CD4-positive, alpha-beta T cell (primary cell): Measurements from ENCODE around the gene TCEA2. TPM values are rescaled to one million over a fixed set of nuclear protein-coding genes. Genes with fewer than 3 reads are reported as not detected.

Source experiments
- ATAC-seq: fragments of 200-7000 bp; cut with Tn5 transposase; one replicate; pipeline ENCODE4 v1.10.0; 2022; ENCODE audit warnings: mild to moderate bottlenecking; ENCODE audit not compliant: poor library complexity
- CTCF ChIA-PET: fragments of 350-600 bp; sonication (Branson Sonifier 250); formaldehyde crosslinking; loops from one replicate; lab custom pipeline; 2021; ENCODE audit warnings: antibody characterized with exemption, inconsistent platforms; lab: Charles Lee
- POLR2A ChIA-PET: fragments of 350-600 bp; sonication (Branson Sonifier 250); formaldehyde crosslinking; loops from one replicate; lab custom pipeline; 2021; ENCODE audit warnings: antibody characterized with exemption, inconsistent platforms; lab: Charles Lee
- DNase-seq, 14 experiments: peaks; one replicate each; pipeline ENCODE4 v3.0.0-alpha.2; 2013 to 2020; ENCODE audit warnings: mixed read lengths in 2 of 14
- H3K27ac ChIP-seq, 2 donors: one replicate each; pipeline versions ENCODE4 v1.5.1 to v1.7.0; 2013; ENCODE audit warnings: low read length in 2 of 2, low read depth in 1 of 2, mild to moderate bottlenecking in 1 of 2
- H3K27me3 ChIP-seq, 2 experiments: 1 replicate in 1 of 2; 2 replicates in 1 of 2; pipeline versions ENCODE4 v1.6.1 to v1.7.0; 2013; ENCODE audit warnings: low read length in 2 of 2, control low read depth in 1 of 2, mild to moderate bottlenecking in 1 of 2, moderate library complexity in 1 of 2; ENCODE audit not compliant: insufficient read depth in 2 of 2, control insufficient read depth in 1 of 2
- H3K36me3 ChIP-seq: one replicate; pipeline ENCODE4 v1.6.1; 2013; ENCODE audit warnings: low read length, control low read depth; ENCODE audit not compliant: insufficient read depth
- H3K4me1 ChIP-seq: one replicate; pipeline ENCODE4 v1.6.1; 2013; ENCODE audit warnings: low read length, control low read depth; ENCODE audit not compliant: insufficient read depth
- H3K4me3 ChIP-seq: one replicate; pipeline ENCODE4 v1.5.1; 2013; ENCODE audit warnings: mild to moderate bottlenecking, low read length, moderate library complexity
- H3K9me3 ChIP-seq, 2 experiments: 1 replicate in 1 of 2; 2 replicates in 1 of 2; pipeline versions ENCODE4 v1.6.1 to v1.7.0; 2013; ENCODE audit warnings: low read length in 2 of 2, mild to moderate bottlenecking in 2 of 2, control low read depth in 1 of 2, moderate library complexity in 1 of 2; ENCODE audit not compliant: control insufficient read depth in 1 of 2, insufficient read depth in 1 of 2
- H3K27ac Mint-ChIP-seq: one replicate; pipeline ENCODE4 v1.8.0; 2020; ENCODE audit warnings: mixed read lengths
- H3K27me3 Mint-ChIP-seq: one replicate; pipeline ENCODE4 v1.8.0; 2021; ENCODE audit warnings: mixed read lengths
- H3K36me3 Mint-ChIP-seq: one replicate; pipeline ENCODE4 v1.8.0; 2021; ENCODE audit warnings: low read depth, mixed read lengths
- H3K4me1 Mint-ChIP-seq: one replicate; pipeline ENCODE4 v1.8.0; 2021; ENCODE audit warnings: low read depth, mixed read lengths
- H3K4me3 Mint-ChIP-seq: one replicate; pipeline ENCODE4 v1.8.0; 2020; ENCODE audit warnings: mild to moderate bottlenecking, mixed read lengths
- H3K9me3 Mint-ChIP-seq: one replicate; pipeline ENCODE4 v1.8.0; 2020; ENCODE audit warnings: mixed read lengths
- intact Hi-C, 2 experiments: fragments of 100-400 bp; cut with DNase I in 1 of 2; cut with micrococcal nuclease in 1 of 2; formaldehyde crosslinking; loops; one replicate each; pipeline versions ENCODE4 v1.15.1 to v1.9.0; 2023 to 2025; cut with DNase I, micrococcal nuclease
- total RNA-seq, 174 experiments: library from RNA in 2 of 174; stranded (reverse) in 2 of 174; gene quantifications; one replicate each; pipeline ENCODE4 v1.2.3 and lab custom pipeline; 2021 to 2026
- TF ChIP-seq, protein P1 (sequence below): fragments of 200-600 bp; IDR thresholded peaks from one replicate; pipeline ENCODE4 v1.8.0; 2022; ENCODE audit warnings: antibody characterized with exemption, mild to moderate bottlenecking

TCEA2 gene
- total RNA-seq, 2 experiments from 2014 or later: 28.4 to 29.9 TPM

DNA sequence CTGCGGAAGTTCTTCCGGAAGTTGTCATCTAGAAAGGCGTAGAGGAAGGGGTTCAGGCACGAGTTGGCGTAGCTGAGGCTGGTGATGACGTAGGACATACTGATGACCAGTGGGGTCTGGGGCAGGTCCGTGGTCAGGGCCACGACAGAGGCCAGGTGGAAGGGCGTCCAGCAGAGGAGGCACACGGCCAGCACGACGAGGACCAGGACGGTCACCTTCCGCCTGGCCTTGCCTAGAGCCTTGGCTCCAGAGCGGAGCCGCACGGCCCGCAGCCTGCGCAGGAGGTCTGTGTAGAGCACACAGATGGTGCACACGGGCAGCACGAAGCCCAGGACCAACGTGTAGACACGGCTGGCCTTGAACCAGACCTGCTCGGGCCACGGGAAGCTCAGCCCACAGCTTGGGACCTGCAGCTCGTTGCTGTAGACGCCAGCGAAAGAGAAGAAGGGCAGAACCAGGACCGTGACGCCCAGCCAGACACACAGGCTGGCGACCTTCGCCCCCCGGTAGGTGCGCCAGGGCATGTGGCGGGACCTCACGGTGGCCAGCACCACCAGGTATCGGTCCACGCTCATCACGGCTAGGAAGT lies 42.9 kb downstream of the TCEA2 start:
- no peaks in the 10 kb centered on the region for H3K9me3 Mint-ChIP-seq
- Histone ChIP-seq H3K4me3 (no peak overlapping the region), H3K27ac (no peak overlapping the region), H3K36me3 (no peaks in the 10 kb centered on the region), H3K9me3 (no peaks in the 10 kb centered on the region), H3K27me3 (peaks cover 23 to 24% of the 10 kb centered on the region in 2 experiments), H3K4me1 (peaks cover 17% of the 10 kb centered on the region)
- H3K4me1 Mint-ChIP-seq: peaks cover 12% of the 10 kb centered on the region
- POLR2A ChIA-PET: no interaction called here
- no peak for ATAC-seq
- intact Hi-C loops: no loop called here
- no peak overlapping the region for H3K27ac Mint-ChIP-seq
- CTCF ChIA-PET: no interaction called here
- H3K36me3 Mint-ChIP-seq: no peaks in the 10 kb centered on the region
- H3K4me3 Mint-ChIP-seq: no peak overlapping the region
- H3K27me3 Mint-ChIP-seq: peaks cover 19% of the 10 kb centered on the region
- TF ChIP-seq, protein P1, sequence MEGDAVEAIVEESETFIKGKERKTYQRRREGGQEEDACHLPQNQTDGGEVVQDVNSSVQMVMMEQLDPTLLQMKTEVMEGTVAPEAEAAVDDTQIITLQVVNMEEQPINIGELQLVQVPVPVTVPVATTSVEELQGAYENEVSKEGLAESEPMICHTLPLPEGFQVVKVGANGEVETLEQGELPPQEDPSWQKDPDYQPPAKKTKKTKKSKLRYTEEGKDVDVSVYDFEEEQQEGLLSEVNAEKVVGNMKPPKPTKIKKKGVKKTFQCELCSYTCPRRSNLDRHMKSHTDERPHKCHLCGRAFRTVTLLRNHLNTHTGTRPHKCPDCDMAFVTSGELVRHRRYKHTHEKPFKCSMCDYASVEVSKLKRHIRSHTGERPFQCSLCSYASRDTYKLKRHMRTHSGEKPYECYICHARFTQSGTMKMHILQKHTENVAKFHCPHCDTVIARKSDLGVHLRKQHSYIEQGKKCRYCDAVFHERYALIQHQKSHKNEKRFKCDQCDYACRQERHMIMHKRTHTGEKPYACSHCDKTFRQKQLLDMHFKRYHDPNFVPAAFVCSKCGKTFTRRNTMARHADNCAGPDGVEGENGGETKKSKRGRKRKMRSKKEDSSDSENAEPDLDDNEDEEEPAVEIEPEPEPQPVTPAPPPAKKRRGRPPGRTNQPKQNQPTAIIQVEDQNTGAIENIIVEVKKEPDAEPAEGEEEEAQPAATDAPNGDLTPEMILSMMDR: no peak
- no peak for DNase-seq

DNA sequence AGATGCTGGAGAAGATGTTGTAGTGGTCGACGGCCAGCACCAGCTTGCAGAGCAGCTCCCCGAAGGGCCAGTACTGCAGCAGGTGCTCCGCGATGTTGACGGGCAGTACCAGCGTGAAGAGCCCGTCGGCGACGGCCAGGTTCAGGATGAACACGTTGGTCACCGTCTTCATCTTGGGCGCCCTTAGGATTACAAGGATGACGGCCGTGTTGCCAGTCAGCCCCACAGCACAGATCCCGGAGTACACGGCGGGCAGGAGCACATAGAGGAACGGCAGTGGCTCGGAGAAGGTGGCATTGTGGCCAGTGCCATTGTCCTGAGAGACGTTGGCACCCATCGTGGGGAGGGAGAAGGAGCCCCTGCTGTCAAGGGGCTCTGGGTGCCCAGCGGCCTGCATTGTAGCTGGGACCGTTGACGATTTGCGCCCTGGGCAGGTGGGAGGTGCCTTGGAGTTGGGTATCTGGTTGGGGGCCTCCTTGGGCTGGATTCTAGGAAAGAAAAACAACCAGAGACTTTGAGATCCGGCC lies 43.5 kb downstream of the TCEA2 start:
- H3K36me3 ChIP-seq: no peaks in the 10 kb centered on the region
- no peak for DNase-seq
- no peak overlapping the region for H3K4me3 Mint-ChIP-seq
- H3K4me1 Mint-ChIP-seq: peaks cover 7% of the 10 kb centered on the region
- H3K36me3 Mint-ChIP-seq: no peaks in the 10 kb centered on the region
- no peaks in the 10 kb centered on the region for H3K9me3 ChIP-seq
- TF ChIP-seq, protein P1: no peak
- ChIA-PET POLR2A (no interaction called here), CTCF (no interaction called here)
- H3K4me1 ChIP-seq: peaks cover 16% of the 10 kb centered on the region
- intact Hi-C loops: no loop called here
- H3K27ac Mint-ChIP-seq: no peak overlapping the region
- no peak overlapping the region for H3K4me3 ChIP-seq
- H3K27me3 ChIP-seq: peaks cover 18 to 19% of the 10 kb centered on the region in 2 experiments
- no peak overlapping the region for H3K27ac ChIP-seq
- peaks cover 14% of the 10 kb centered on the region for H3K27me3 Mint-ChIP-seq
- no peaks in the 10 kb centered on the region for H3K9me3 Mint-ChIP-seq
- ATAC-seq: no peak

DNA sequence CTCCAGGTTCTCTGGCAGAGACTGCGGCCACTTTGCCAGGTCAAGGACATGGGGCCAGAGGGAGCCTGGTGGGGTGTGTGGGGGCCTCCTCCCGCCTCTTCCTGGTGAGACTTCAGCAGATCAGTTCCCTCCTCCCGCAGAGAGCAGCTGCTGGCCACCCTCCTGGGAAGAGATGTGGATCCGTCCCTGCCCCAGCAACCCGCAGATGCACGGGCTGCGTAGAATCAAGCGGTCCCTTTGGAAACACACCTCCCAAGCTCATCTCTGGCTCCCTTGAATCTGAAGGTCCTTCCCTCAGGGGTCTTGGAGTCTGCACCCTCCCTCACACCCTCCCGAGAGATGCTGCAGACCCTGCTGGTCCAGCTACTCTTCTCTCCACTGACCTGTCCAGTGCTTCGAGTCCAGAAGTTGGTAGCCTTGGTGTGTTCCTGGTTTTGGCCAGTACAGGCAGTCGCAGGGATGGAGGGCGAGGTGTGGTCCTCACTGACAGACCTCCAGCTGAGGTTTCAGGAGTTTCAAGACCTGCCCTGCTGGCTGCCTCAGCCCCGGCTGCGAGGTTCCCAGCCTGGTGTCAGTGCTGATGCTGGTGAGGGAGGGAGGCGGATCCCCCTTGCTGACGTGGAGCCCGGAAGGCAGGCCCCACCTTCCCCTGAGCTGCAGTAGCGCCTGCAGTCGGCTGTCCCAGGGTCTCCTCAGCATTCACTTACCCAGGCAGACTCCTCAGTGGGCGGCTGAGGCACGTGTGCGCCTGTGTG lies 44.2 kb downstream of the TCEA2 start, which contains the start of gene NPBWR2:
TSS of gene NPBWR2 (minus strand) at position 585 of the 755 bp plus-strand sequence. CDS start 734 bp downstream, outside the sequence.
- ChIA-PET CTCF (no interaction called here), POLR2A (no interaction called here)
- Histone ChIP-seq H3K27me3 (peaks cover 11 to 15% of the 10 kb centered on the region in 2 experiments), H3K27ac (no peak within 1 kb of the TSS), H3K36me3 (no peaks in the 10 kb centered on the region), H3K4me1 (peaks cover 9% of the 10 kb centered on the region), H3K4me3 (no peak within 1 kb of the TSS), H3K9me3 (no peaks in the 10 kb centered on the region)
- ATAC-seq: peak; percentile 96
- no peak within 1 kb of the TSS for H3K27ac Mint-ChIP-seq
- peaks cover 13% of the 10 kb centered on the region for H3K27me3 Mint-ChIP-seq
- TF ChIP-seq, protein P1: no peak
- intact Hi-C loops: no loop called here
- no peaks in the 10 kb centered on the region for H3K36me3 Mint-ChIP-seq
- H3K4me1 Mint-ChIP-seq: peaks cover 6% of the 10 kb centered on the region
- DNase-seq: peak in 7 of 14 experiments; percentile 15 to 53 (median 29)
- H3K9me3 Mint-ChIP-seq: no peaks in the 10 kb centered on the region
- no peak within 1 kb of the TSS for H3K4me3 Mint-ChIP-seq
